Activated CD4-positive, alpha-beta memory T cell treated with anti-CD3 and anti-CD28 coated beads, Interleukin-2, amount 10 ng/mL, durations not matched to agents 7 days and 5 days (primary cell): ENCODE measurements around the gene PEAR1. TPM values are rescaled to one million over a fixed set of nuclear protein-coding genes. Genes with fewer than 3 reads are reported as not detected.

Experiments
- CTCF ChIA-PET: fragments of 350-600 bp; sonication (Branson Sonifier 250); formaldehyde crosslinking; loops from one replicate; lab custom pipeline; 2021; ENCODE audit warnings: antibody characterized with exemption, inconsistent platforms; lab: Charles Lee
- POLR2A ChIA-PET: fragments of 350-600 bp; sonication (Branson Sonifier 250); formaldehyde crosslinking; loops from one replicate; lab custom pipeline; 2021; ENCODE audit warnings: antibody characterized with exemption; lab: Charles Lee
- DNase-seq: peaks from one replicate; pipeline ENCODE4 v3.0.0-alpha.2; 2020
- H3K27ac Mint-ChIP-seq: one replicate; pipeline ENCODE4 v1.8.0; 2021; ENCODE audit warnings: mild to moderate bottlenecking, mixed read lengths
- H3K27me3 Mint-ChIP-seq: one replicate; pipeline ENCODE4 v1.8.0; 2021; ENCODE audit warnings: mixed read lengths
- H3K36me3 Mint-ChIP-seq: one replicate; pipeline ENCODE4 v1.8.0; 2021; ENCODE audit warnings: low read depth, mixed read lengths
- H3K4me1 Mint-ChIP-seq: one replicate; pipeline ENCODE4 v1.8.0; 2021; ENCODE audit warnings: mixed read lengths
- H3K4me3 Mint-ChIP-seq: one replicate; pipeline ENCODE4 v1.8.0; 2021; ENCODE audit warnings: mild to moderate bottlenecking, mixed read lengths
- H3K9me3 Mint-ChIP-seq: one replicate; pipeline ENCODE4 v1.8.0; 2021; ENCODE audit warnings: mixed read lengths
- total RNA-seq, 2 experiments: library from RNA; stranded (reverse); gene quantifications; one replicate each; pipeline ENCODE4 v1.2.3, GENCODE V29; 2021

Gene PEAR1
- total RNA-seq, 2 experiments from 2014 or later = 0.05 TPM; not detected in 1

- H3K36me3 Mint-ChIP-seq = no peaks in the 10 kb centered on the region
- POLR2A ChIA-PET = no interaction called here
- no peak overlapping the region for H3K27ac Mint-ChIP-seq
- H3K9me3 Mint-ChIP-seq = no peaks in the 10 kb centered on the region
- peaks cover 75% of the 10 kb centered on the region for H3K27me3 Mint-ChIP-seq
- no peak for DNase-seq
- CTCF ChIA-PET = interaction anchor here (1.0 to 2.2 kb wide), 4 partner anchors 19 to 39 kb away, joined by 3 to 45 read pairs (median 6); partner anchors contain the start of gene PEAR1
- peaks cover 20% of the 10 kb centered on the region for H3K4me1 Mint-ChIP-seq
- H3K4me3 Mint-ChIP-seq = no peak overlapping the region
Observed at GRCh38 chr1:156929596-156930238, 36.2 kb downstream of the PEAR1 start.

GRCh38 chr1:156930483-156930882 is 37.0 kb downstream of the PEAR1 start:
- Mint-ChIP-seq H3K27ac (no peak overlapping the region), H3K36me3 (no peaks in the 10 kb centered on the region), H3K27me3 (peaks cover 67% of the 10 kb centered on the region), H3K9me3 (no peaks in the 10 kb centered on the region), H3K4me1 (peaks cover 20% of the 10 kb centered on the region), H3K4me3 (no peak overlapping the region)
- DNase-seq = no peak
- ChIA-PET CTCF (interaction anchor here (1.0 kb wide), 1 partner anchor 40 kb away, joined by 5 read pairs; no protein-coding TSS in a partner anchor), POLR2A (no interaction called here)

- Mint-ChIP-seq H3K36me3 (no peaks in the 10 kb centered on the region), H3K9me3 (no peaks in the 10 kb centered on the region), H3K4me1 (peaks cover 13% of the 10 kb centered on the region), H3K27me3 (peaks cover 58% of the 10 kb centered on the region), H3K27ac (no peak overlapping the region), H3K4me3 (no peak overlapping the region)
- DNase-seq = no peak
- ChIA-PET CTCF (interaction anchor here (0.8 to 1.0 kb wide), 2 partner anchors 72 to 241 kb away, joined by 3 read pairs; no protein-coding TSS in a partner anchor), POLR2A (no interaction called here)
Observed at GRCh38 chr1:156931211-156931952, 37.9 kb downstream of the PEAR1 start.

GRCh38 chr1:156931974-156932710 is 38.6 kb downstream of the PEAR1 start:
- ChIA-PET POLR2A (no interaction called here), CTCF (interaction anchor here (0.8 to 1.1 kb wide), 3 partner anchors 21 to 242 kb away, joined by 3 read pairs; no protein-coding TSS in a partner anchor)
- H3K4me1 Mint-ChIP-seq = peaks cover 11% of the 10 kb centered on the region
- H3K36me3 Mint-ChIP-seq = no peaks in the 10 kb centered on the region
- H3K9me3 Mint-ChIP-seq = no peaks in the 10 kb centered on the region
- H3K4me3 Mint-ChIP-seq = no peak overlapping the region
- DNase-seq = no peak
- peaks cover 50% of the 10 kb centered on the region for H3K27me3 Mint-ChIP-seq
- H3K27ac Mint-ChIP-seq = no peak overlapping the region

- no peak overlapping the region for H3K27ac Mint-ChIP-seq
- peaks cover under 1% of the 10 kb centered on the region for H3K36me3 Mint-ChIP-seq
- no peaks in the 10 kb centered on the region for H3K9me3 Mint-ChIP-seq
- peaks cover 42% of the 10 kb centered on the region for H3K27me3 Mint-ChIP-seq
- no peak for DNase-seq
- CTCF ChIA-PET = interaction anchor here (1.1 to 1.2 kb wide), 2 partner anchors 22 to 41 kb away, joined by 3 read pairs; no protein-coding TSS in a partner anchor
- peaks cover 4% of the 10 kb centered on the region for H3K4me1 Mint-ChIP-seq
- POLR2A ChIA-PET = no interaction called here
- no peak overlapping the region for H3K4me3 Mint-ChIP-seq
Observed at GRCh38 chr1:156933136-156933535, 39.6 kb downstream of the PEAR1 start.

- CTCF ChIA-PET = interaction anchor here (0.8 to 1.0 kb wide), 2 partner anchors 24 to 97 kb away, joined by 3 read pairs; no protein-coding TSS in a partner anchor
- H3K36me3 Mint-ChIP-seq = peaks cover 3% of the 10 kb centered on the region
Observed at GRCh38 chr1:156935505-156936128, 42.1 kb downstream of the PEAR1 start.

GRCh38 chr1:156936191-156936590 is 42.7 kb downstream of the PEAR1 start:
- Mint-ChIP-seq H3K9me3 (no peaks in the 10 kb centered on the region), H3K4me3 (no peak overlapping the region), H3K36me3 (peaks cover 7% of the 10 kb centered on the region), H3K27me3 (peaks cover 23% of the 10 kb centered on the region), H3K27ac (no peak overlapping the region), H3K4me1 (peaks cover 3% of the 10 kb centered on the region)
- no peak for DNase-seq
- CTCF ChIA-PET = interaction anchor here (1.0 kb wide), 1 partner anchor 8 kb away, joined by 6 read pairs; no protein-coding TSS in a partner anchor
- POLR2A ChIA-PET = interaction anchor here (0.7 kb wide), 1 partner anchor 27 kb away, joined by 3 read pairs; no protein-coding TSS in a partner anchor

More at GRCh38 chr1:156935505-156936128, 42.1 kb downstream of the PEAR1 start:
- Mint-ChIP-seq H3K27ac (no peak overlapping the region), H3K4me1 (peaks cover 3% of the 10 kb centered on the region), H3K4me3 (no peak overlapping the region), H3K9me3 (no peaks in the 10 kb centered on the region), H3K27me3 (peaks cover 25% of the 10 kb centered on the region)
- POLR2A ChIA-PET = no interaction called here
- no peak for DNase-seq

- DNase-seq = no peak
- CTCF ChIA-PET = interaction anchor here (1.0 kb wide), 1 partner anchor 9 kb away, joined by 6 read pairs; no protein-coding TSS in a partner anchor
- Mint-ChIP-seq H3K36me3 (peaks cover 7% of the 10 kb centered on the region), H3K4me1 (no peaks in the 10 kb centered on the region), H3K4me3 (no peak overlapping the region), H3K27me3 (peaks cover 17% of the 10 kb centered on the region), H3K27ac (no peak overlapping the region), H3K9me3 (no peaks in the 10 kb centered on the region)
- POLR2A ChIA-PET = interaction anchor here (0.7 kb wide), 1 partner anchor 26 kb away, joined by 3 read pairs; no protein-coding TSS in a partner anchor
Observed at GRCh38 chr1:156936721-156937220, 43.3 kb downstream of the PEAR1 start.

GRCh38 chr1:156937883-156938282 is 44.4 kb downstream of the PEAR1 start:
- ChIA-PET POLR2A (no interaction called here), CTCF (interaction anchor here (1.3 kb wide), 1 partner anchor 48 kb away, joined by 3 read pairs; no protein-coding TSS in a partner anchor)
- no peaks in the 10 kb centered on the region for H3K9me3 Mint-ChIP-seq
- peaks cover 7% of the 10 kb centered on the region for H3K36me3 Mint-ChIP-seq
- no peak overlapping the region for H3K4me3 Mint-ChIP-seq
- H3K4me1 Mint-ChIP-seq = no peaks in the 10 kb centered on the region
- no peak overlapping the region for H3K27ac Mint-ChIP-seq
- H3K27me3 Mint-ChIP-seq = peaks cover 8% of the 10 kb centered on the region
- DNase-seq = no peak

GRCh38 chr1:156938813-156939212 is 45.3 kb downstream of the PEAR1 start:
- POLR2A ChIA-PET = no interaction called here
- Mint-ChIP-seq H3K4me1 (no peaks in the 10 kb centered on the region), H3K4me3 (no peak overlapping the region), H3K27ac (no peak overlapping the region), H3K36me3 (peaks cover 11% of the 10 kb centered on the region), H3K27me3 (peaks cover 6% of the 10 kb centered on the region), H3K9me3 (no peaks in the 10 kb centered on the region)
- CTCF ChIA-PET = interaction anchor here (0.6 to 1.3 kb wide), 2 partner anchors 49 to 163 kb away, joined by 3 read pairs; no protein-coding TSS in a partner anchor
- no peak for DNase-seq

- H3K4me3 Mint-ChIP-seq = no peak overlapping the region
- CTCF ChIA-PET = no interaction called here
Observed at GRCh38 chr1:156939786-156940334, 46.3 kb downstream of the PEAR1 start.

More at GRCh38 chr1:156939786-156940334, 46.3 kb downstream of the PEAR1 start:
- DNase-seq = no peak
- POLR2A ChIA-PET = no interaction called here
- peaks cover 12% of the 10 kb centered on the region for H3K36me3 Mint-ChIP-seq
- no peaks in the 10 kb centered on the region for H3K4me1 Mint-ChIP-seq
- no peak overlapping the region for H3K27ac Mint-ChIP-seq
- H3K9me3 Mint-ChIP-seq = no peaks in the 10 kb centered on the region
- peaks cover 6% of the 10 kb centered on the region for H3K27me3 Mint-ChIP-seq
